Urinary bladder (tissue), 4 donors: ENCODE measurements around the gene TIMP3. TPM values are rescaled to one million over a fixed set of nuclear protein-coding genes. Genes with fewer than 3 reads are reported as not detected.

Source experiments
- DNase-seq: peaks from one replicate; pipeline ENCODE4 v3.0.0-alpha.2; 2015; ENCODE audit errors: extremely low spot score
- H3K27ac ChIP-seq: one replicate; pipeline ENCODE4 v1.5.1; 2013; ENCODE audit warnings: low read depth, mild to moderate bottlenecking, moderate library complexity
- H3K36me3 ChIP-seq: one replicate; pipeline ENCODE4 v1.6.1; 2013; ENCODE audit warnings: mild to moderate bottlenecking, moderate library complexity; ENCODE audit not compliant: insufficient read depth
- H3K4me1 ChIP-seq: one replicate; pipeline ENCODE4 v1.6.1; 2013; ENCODE audit warnings: mild to moderate bottlenecking, moderate library complexity; ENCODE audit not compliant: insufficient read depth
- H3K4me3 ChIP-seq: one replicate; pipeline ENCODE4 v1.5.1; 2013; ENCODE audit warnings: low read depth, low read length
- WGBS: extraction: QIAGEN DNeasy Blood & Tissue Kit; methylation state at CpG from one replicate; pipeline ENCODE4 v1.1.7; 2013; 5-methylcytosine and 5-hydroxymethylcytosine counted together
- polyA plus RNA-seq: library from polyadenylated mRNA; stranded (reverse); fragments of 200-250 nt; gene quantifications from one replicate; pipeline ENCODE4 v1.2.3, GENCODE V29; 2013
- total RNA-seq: library from RNA; depleted of rRNA; stranded (reverse); fragments of >200 nt; gene quantifications from one replicate; pipeline ENCODE4 v1.2.3, GENCODE V29; 2014
- donor health status: healthy with polysubstance abuse.
- donor health status: healthy.

Gene TIMP3
- total and polyA plus RNA-seq, 2 donors: 212 to 217 TPM

GRCh38 chr22:32793589-32793988, 7.9 kb upstream of the TIMP3 start:
- Histone ChIP-seq H3K4me1 (no peaks in the 10 kb centered on the region), H3K27ac (no peak overlapping the region), H3K4me3 (no peak overlapping the region), H3K36me3 (no peaks in the 10 kb centered on the region)
- DNase-seq: no peak

- WGBS: 72% methylated on average over 10 of the region's 10 CpGs
- Histone ChIP-seq H3K4me3 (no peak overlapping the region), H3K27ac (no peak overlapping the region)
Measured at GRCh38 chr22:32794449-32795213, 6.9 kb upstream of the TIMP3 start.

GRCh38 chr22:32795214-32795596, 6.3 kb upstream of the TIMP3 start:
- Histone ChIP-seq H3K4me3 (no peak overlapping the region), H3K36me3 (no peaks in the 10 kb centered on the region), H3K27ac (no peak overlapping the region), H3K4me1 (no peaks in the 10 kb centered on the region)
- WGBS: 88% methylated on average over 4 of the region's 4 CpGs
- no peak for DNase-seq

More at GRCh38 chr22:32794449-32795213, 6.9 kb upstream of the TIMP3 start:
- Histone ChIP-seq H3K36me3 (no peaks in the 10 kb centered on the region), H3K4me1 (no peaks in the 10 kb centered on the region)
- DNase-seq: no peak

- no peak for DNase-seq
- no peaks in the 10 kb centered on the region for H3K36me3 ChIP-seq
- H3K27ac ChIP-seq: no peak overlapping the region
- no peak overlapping the region for H3K4me3 ChIP-seq
- no peaks in the 10 kb centered on the region for H3K4me1 ChIP-seq
- WGBS: 17% methylated on average over 17 of the region's 17 CpGs
Measured at GRCh38 chr22:32796865-32797573, 4.5 kb upstream of the TIMP3 start.

GRCh38 chr22:32799496-32799895, 2.0 kb upstream of the TIMP3 start:
- no peak for DNase-seq
- no peaks in the 10 kb centered on the region for H3K36me3 ChIP-seq
- H3K4me3 ChIP-seq: no peak overlapping the region
- H3K4me1 ChIP-seq: no peaks in the 10 kb centered on the region
- 97% methylated on average over 6 of the region's 6 CpGs for WGBS
- no peak overlapping the region for H3K27ac ChIP-seq

- 58% methylated on average over 8 of the region's 8 CpGs for WGBS
- H3K4me3 ChIP-seq: no peak overlapping the region
Measured at GRCh38 chr22:32800158-32800882, 1.2 kb upstream of the TIMP3 start.

GRCh38 chr22:32800994-32801536, 440 bp upstream of the TIMP3 start:
- no peaks in the 10 kb centered on the region for H3K36me3 ChIP-seq
- peak overlapping the region; percentile 85 for H3K27ac ChIP-seq
- peak overlapping the region; percentile 90 for H3K4me3 ChIP-seq
- no peak for DNase-seq
- 12% methylated on average over 21 of the region's 21 CpGs for WGBS
- no peaks in the 10 kb centered on the region for H3K4me1 ChIP-seq

More at GRCh38 chr22:32800158-32800882, 1.2 kb upstream of the TIMP3 start:
- no peaks in the 10 kb centered on the region for H3K4me1 ChIP-seq
- no peaks in the 10 kb centered on the region for H3K36me3 ChIP-seq
- no peak for DNase-seq
- H3K27ac ChIP-seq: peak overlapping the region; percentile 4

GRCh38 chr22:32802237-32802765, 796 bp downstream of the TIMP3 start:
- no peak for DNase-seq
- Histone ChIP-seq H3K4me3 (peak overlapping the region; percentile 90), H3K4me1 (no peaks in the 10 kb centered on the region), H3K36me3 (no peaks in the 10 kb centered on the region), H3K27ac (peak overlapping the region; percentile 61)
- 2% methylated on average over 15 of the region's 15 CpGs for WGBS

- Histone ChIP-seq H3K36me3 (no peaks in the 10 kb centered on the region), H3K4me3 (peak overlapping the region; percentile 90), H3K27ac (no peak overlapping the region), H3K4me1 (no peaks in the 10 kb centered on the region)
- DNase-seq: no peak
- WGBS: 20% methylated on average over 7 of the region's 7 CpGs
Measured at GRCh38 chr22:32803020-32803737, 1.7 kb downstream of the TIMP3 start.

- 36% methylated on average over 13 of the region's 13 CpGs for WGBS
- Histone ChIP-seq H3K4me1 (no peaks in the 10 kb centered on the region), H3K27ac (no peak overlapping the region), H3K36me3 (no peaks in the 10 kb centered on the region), H3K4me3 (peak overlapping the region; percentile 90)
- no peak for DNase-seq
Measured at GRCh38 chr22:32803738-32804435, 2.4 kb downstream of the TIMP3 start.

- no peaks in the 10 kb centered on the region for H3K36me3 ChIP-seq
- 52% methylated on average over 14 of the region's 14 CpGs for WGBS
- DNase-seq: no peak
- H3K4me3 ChIP-seq: peak overlapping the region; percentile 90
- H3K27ac ChIP-seq: no peak overlapping the region
- no peaks in the 10 kb centered on the region for H3K4me1 ChIP-seq
Measured at GRCh38 chr22:32804531-32805360, 3.2 kb downstream of the TIMP3 start.

- no peak for DNase-seq
- H3K36me3 ChIP-seq: no peaks in the 10 kb centered on the region
- WGBS: 88% methylated on average over 4 of the region's 4 CpGs
- no peaks in the 10 kb centered on the region for H3K4me1 ChIP-seq
- H3K27ac ChIP-seq: no peak overlapping the region
- H3K4me3 ChIP-seq: peak overlapping the region; percentile 90
Measured at GRCh38 chr22:32805361-32805881, 3.9 kb downstream of the TIMP3 start.
